Measurements from ENCODE around the gene ARHGAP6.
"Not testable (repeated sequence)": the region's sequence is repeated elsewhere in the genome, so short reads cannot be mapped to it uniquely, and the experiment has no call there.

ARHGAP6 gene

DNA sequence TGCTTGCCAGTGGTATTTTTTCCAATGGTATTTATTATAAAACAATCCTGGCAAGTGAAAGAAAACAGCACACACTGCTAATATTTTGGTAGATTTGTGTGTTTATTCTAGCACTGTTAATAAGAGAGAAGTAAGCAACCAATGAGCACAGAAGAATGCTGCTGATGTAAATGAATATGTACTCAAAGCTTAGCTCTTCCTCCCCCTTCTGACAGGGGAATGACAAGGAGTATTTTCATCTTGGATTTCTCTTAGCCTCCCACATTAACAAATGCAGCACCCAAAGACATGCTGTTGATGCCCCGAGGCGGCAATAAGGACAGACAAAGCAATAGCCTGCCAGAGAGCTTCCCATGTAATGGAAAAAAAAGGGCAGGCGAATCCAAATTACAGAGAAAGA lies 18.6 kb downstream of the ARHGAP6 start:
- DNase-seq, result no peak

DNA sequence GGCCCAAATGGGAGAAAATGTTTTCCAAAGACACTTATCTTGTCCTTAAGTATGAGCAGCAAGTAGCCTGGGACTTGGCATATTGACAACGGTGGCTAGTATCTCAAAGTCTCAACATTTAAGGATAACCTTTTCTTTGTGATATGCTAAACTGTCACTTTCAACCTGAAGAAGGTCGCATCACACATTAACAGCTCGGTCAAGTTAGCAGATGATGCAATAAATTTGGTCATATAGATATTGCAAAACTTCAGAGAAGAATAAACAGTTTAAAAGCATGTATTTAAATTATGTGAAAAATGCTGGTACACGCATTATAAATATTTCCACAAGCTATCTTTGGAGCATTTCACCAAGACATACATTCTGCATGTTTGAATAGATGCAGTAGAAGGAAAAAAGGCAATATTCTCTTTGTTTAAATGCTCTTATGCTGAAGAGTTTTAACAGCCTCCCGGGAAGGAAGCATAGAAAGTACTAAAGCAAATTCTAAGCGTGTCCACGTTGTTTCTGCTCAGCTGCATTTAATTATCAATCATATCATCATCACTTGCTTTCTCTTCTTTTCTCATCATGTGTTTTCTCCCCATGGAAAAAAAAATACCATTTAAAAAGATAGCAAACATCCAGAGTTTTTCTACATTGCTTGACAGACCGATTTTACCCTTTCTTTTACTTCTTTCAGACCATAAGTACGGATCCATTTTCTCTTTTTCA lies 24.2 kb downstream of the ARHGAP6 start:
- DNase-seq, result no peak

- DNase-seq, result no peak
Measured at GRCh38 chrX:11640089-11640488, 25.6 kb downstream of the ARHGAP6 start.

GRCh38 chrX:11632732-11633131 lies 33.0 kb downstream of the ARHGAP6 start:
- no peak for DNase-seq

DNA sequence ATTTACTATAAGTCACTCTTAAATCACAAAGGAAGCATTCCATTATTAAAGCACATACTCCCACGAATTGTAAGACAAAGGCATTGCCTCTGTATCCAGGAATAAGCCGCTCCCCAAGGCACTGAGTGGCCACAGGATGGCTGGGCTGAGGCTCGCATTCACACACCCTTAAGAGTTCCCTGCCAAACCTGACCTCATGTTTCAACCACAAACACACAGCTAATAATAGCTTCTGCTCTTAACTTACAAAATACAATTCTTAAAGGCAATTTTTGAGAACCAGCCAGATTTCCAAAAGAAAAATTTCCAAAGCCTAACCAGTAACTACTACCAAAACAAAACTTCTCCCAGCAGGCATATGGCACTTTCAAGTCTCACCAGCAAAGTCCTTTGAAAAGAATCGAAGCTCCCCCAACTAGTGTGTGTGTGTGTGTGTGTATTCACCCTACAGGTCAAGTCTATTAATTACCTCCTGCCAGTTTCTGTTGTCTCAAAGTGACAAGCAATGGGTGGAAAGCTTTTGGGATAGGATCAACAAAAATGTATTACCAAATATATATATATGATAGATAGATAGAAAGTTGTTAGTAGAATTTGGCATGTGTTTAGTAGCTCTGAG lies 36.0 kb downstream of the ARHGAP6 start:
- DNase-seq, result no peak

- DNase-seq, result no peak
Measured at GRCh38 chrX:11628399-11628798, 37.3 kb downstream of the ARHGAP6 start.

DNA sequence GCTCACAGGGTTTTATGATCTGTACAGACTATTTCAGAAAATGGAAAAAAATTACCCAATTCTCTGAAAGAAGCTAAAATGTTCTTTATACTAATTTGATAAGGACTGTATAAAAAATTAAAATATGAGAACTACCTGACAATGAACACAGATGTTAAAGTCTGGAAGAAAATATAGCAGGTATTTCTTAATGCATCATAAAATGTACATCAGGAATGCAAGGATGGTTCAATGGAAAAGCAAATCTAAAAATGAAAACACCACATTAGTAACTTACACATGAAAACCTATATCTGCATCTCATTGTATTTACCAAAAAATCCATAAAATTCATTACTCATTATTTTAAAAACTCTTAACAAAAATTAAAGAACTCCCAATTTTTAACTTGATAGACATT lies 39.4 kb downstream of the ARHGAP6 start:
- DNase-seq, result no peak

DNA sequence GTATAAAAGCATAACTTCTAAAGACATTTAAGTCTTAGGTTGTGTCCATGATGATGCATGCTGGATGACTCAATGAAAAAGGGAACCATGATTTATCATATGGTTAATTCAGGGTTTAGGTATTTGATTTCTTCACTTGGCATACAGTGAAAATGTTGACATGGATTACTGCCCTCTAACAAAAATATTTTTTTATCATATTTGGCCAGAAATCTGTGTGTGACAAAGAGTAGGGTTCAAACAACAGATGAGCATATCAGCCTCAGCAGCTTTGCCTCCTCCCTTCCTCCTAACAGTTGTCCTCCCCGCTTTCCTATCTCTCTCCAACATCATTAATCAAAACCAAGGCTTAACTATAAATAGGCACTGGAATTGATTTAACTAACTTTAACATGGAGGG lies 46.3 kb downstream of the ARHGAP6 start:
- no peak for DNase-seq

- DNase-seq, result not testable (repeated sequence)
Measured at GRCh38 chrX:11614253-11614652, 51.5 kb downstream of the ARHGAP6 start.

- no peak for DNase-seq
Measured at GRCh38 chrX:11611965-11612364, 53.8 kb downstream of the ARHGAP6 start.

GRCh38 chrX:11611161-11611560 lies 54.6 kb downstream of the ARHGAP6 start:
- no peak for DNase-seq

DNA sequence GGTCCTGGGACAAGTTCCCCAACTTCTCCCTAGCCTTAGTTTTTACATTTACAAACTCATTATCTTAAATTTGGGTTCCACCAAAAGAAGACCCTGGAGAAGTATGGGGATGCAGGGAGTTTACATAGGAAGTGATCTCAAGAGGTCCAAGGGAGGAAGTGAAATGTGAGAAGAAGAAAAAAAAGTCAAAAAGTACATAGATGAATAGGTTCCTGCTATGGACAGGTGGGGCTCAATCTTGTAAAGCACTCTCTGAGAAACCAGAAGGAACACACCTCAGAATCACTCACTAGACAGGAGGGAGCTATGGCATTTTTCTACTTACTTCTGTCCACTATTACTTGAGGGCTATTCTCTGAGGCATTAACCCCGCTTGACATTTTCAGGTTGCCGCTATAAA lies 56.6 kb downstream of the ARHGAP6 start:
- no peak for DNase-seq

DNA sequence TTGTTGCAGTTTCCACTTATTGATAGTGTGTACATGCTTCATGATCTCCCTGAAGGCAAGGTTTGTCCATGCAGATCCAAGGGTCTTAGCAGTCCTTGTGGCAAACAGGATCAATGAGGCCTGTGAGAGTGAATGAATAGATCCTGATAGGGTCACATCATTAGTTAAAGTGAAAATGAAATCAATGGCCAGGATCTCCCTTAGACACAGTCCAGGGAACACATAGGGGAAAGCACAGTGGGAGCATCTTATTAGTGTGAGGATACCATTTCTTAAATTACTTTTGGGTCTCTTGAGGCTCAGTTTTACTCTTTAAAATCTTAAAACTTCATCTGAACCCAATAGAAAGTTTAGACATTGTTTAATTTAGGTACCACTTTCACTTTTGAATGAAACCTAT lies 59.3 kb downstream of the ARHGAP6 start:
- no peak for DNase-seq

GRCh38 chrX:11600578-11600977 lies 65.1 kb downstream of the ARHGAP6 start:
- DNase-seq, result no peak

GRCh38 chrX:11597479-11597878 lies 68.2 kb downstream of the ARHGAP6 start:
- no peak for DNase-seq

- no peak for DNase-seq
Measured at GRCh38 chrX:11591723-11592346, 73.9 kb downstream of the ARHGAP6 start.

DNA sequence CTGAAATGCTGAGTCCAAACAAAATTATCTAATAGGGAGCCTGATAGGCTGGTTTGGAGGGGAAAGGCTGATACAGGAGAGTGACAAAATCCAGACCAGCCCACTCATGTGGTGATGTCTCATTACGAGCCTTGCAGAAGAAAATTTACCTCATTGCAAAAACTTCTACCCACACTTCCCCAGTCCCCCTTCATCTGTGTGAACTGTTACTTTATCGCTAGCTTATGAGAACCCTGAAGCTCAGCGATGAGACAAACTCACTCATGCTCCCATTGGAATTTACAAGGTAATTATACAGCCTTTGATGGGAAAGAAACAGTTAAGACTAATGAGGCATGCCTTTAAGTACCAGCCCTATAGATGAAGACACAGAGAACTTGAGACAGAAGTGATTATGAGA lies 76.1 kb downstream of the ARHGAP6 start:
- no peak for DNase-seq

- DNase-seq, result no peak
Measured at GRCh38 chrX:11588097-11588496, 77.6 kb downstream of the ARHGAP6 start.

GRCh38 chrX:11585174-11585573 lies 80.5 kb downstream of the ARHGAP6 start:
- DNase-seq, result no peak

GRCh38 chrX:11580789-11581188 lies 84.9 kb downstream of the ARHGAP6 start:
- no peak for DNase-seq

DNA sequence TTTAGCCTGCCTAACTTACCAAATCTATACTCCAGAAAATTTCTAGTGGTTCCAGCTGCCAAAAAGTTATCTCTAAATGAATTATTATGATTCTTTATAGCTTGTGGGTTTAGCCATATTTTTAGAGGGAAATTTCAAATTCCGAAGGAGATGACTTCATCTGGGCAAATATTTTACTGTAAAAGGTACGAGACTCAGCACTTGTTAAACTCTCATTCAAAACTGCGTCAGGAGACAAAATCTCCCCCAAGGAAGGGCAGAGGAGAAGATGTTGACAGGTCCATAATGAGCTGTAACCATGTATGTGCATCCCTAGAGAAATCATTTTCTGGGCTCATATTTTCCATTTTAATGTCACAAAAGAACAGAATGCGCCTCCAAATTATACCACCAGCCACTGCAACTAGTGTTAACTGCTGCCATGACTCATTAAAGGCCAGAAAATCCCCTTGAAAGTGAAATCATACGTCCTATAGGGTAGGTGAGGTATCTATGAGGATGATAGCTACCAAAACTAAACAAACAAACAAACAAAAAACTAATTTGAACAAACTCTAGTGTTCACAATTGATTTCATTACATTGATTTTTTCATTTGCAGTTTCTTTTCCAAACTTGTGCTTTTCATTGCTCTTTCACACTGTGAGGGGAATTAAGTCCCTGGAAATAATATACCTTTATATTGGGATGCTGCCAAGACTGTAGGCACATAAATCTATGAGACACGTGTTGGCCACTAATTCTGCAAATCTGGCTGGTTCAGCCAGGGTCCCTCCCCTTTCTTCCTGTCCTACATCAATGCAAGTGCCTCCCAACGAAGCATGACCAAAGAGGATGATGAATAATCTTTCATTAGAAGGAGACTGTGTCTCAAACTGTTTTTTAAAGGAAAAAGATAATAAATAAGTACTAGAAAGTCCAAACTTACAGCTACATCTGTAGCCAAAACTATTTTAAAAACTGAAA lies 85.8 kb downstream of the ARHGAP6 start:
- no peak for DNase-seq

- not testable (repeated sequence) for DNase-seq
Measured at GRCh38 chrX:11578301-11578700, 87.4 kb downstream of the ARHGAP6 start.

DNA sequence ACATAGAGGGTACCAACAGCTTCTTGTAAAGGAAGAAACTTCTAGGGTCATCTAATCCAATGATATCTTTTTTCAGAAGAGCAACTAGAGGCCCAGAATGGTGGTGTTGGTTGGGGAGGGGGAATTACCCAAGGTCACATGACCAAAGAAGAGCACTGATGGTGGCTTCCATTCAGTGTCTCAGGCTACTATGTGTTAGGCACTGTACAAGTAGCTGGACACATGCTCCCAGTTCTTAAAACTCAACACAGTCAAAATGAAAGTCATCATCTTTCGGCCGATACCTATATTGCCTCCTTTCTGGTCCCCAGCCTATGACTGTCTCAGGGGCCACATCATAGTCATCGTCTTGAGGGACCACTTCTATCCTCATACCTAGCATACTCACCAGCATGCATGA lies 88.1 kb downstream of the ARHGAP6 start:
- no peak for DNase-seq

Data from GDM1 (cell line).